GM12872 (cell line): Measurements from ENCODE around the gene SPTBN5.

Experiments
- TF ChIP-seq, protein P1 (sequence below): IDR thresholded peaks from 3 replicates; pipeline ENCODE4 v1.5.1; 2011; ENCODE audit warnings: low read depth, mild to moderate bottlenecking, low read length, moderate library complexity; ENCODE audit not compliant: insufficient read depth

Gene SPTBN5

DNA sequence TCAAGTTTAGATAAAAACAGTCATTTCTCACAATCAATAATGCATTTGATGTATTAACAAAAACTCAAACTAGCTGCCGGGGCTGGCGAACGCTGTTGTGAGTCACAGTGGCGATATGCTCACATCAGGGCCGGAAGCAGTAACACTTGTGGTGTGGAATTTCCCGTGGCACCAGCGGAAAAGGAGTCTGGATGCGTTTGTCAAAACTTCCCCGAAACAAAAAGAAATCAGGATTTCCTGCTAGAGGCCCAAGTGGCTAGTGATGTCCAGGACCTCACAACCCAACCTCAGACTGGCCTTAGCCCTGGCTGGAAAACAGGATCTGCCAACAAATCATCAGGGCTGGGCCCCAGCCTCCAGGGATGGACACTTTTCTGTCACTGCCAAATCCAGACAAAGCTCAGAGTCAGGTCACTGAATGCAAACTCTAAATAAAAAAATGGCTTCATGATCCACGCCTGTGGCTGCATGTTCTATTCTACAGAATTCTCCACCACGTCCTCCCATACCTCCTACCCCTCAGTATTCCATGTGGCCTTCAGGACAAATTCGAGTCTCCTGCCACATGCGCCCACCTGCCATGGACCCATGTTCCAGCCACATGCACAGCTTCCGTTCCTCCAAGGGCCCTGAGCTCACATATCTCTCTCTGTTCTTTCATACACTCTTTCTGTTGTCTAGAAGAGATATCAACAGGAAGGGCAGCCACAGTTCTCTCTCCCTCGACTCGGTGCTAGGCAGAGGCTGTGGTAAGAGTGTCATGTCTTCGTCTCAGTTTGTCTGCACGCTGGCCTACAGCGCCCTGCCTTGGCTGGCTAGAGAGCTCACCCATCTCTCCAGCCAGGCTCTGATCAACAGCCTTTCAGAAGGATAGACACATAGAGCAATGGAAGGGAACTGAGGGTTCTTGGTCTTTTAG lies 43.1 kb upstream of the SPTBN5 start:
- TF ChIP-seq, protein P1, sequence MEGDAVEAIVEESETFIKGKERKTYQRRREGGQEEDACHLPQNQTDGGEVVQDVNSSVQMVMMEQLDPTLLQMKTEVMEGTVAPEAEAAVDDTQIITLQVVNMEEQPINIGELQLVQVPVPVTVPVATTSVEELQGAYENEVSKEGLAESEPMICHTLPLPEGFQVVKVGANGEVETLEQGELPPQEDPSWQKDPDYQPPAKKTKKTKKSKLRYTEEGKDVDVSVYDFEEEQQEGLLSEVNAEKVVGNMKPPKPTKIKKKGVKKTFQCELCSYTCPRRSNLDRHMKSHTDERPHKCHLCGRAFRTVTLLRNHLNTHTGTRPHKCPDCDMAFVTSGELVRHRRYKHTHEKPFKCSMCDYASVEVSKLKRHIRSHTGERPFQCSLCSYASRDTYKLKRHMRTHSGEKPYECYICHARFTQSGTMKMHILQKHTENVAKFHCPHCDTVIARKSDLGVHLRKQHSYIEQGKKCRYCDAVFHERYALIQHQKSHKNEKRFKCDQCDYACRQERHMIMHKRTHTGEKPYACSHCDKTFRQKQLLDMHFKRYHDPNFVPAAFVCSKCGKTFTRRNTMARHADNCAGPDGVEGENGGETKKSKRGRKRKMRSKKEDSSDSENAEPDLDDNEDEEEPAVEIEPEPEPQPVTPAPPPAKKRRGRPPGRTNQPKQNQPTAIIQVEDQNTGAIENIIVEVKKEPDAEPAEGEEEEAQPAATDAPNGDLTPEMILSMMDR: peak; percentile 34

DNA sequence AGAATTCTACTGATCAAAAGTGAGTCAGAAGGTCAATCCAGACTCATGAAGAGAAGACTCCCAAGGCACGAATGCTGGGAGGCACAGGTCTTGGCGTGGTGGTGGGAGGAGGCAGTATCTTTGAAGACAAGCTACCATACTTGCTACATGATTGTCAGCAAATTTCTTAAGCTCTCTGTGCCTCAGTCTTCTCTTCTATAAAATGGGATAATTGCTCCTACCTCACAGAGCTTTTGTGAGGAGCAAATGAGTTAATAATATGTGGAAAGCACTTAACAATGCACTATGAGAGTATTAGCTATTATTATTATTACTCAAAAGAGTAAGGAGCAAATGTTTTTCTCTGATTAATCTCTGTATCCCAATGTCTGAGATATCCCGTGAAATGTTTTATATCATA lies 42.3 kb upstream of the SPTBN5 start:
- TF ChIP-seq, protein P1: no peak

DNA sequence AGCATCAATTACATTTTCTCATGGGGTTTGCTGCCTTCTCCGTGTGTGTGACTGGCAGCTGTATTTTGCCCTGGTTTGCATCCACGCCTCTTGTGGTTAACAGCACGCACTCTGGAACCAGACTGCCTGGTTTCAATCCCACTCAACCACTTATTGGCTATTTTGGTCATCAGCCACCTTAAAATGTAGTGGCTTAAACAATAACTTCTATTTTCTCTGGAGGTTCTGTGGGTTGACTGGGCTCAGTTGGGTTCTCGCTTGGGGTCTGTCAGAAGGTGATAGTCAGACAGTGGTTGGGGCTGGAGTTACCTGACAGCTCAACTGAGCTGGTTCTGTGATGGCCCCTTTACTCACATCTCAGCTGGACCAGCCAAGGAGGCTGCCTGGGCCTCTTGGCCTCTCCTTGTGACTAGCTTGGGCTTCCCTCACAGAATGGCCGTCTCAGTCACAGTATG lies 41.7 kb upstream of the SPTBN5 start:
- TF ChIP-seq, protein P1: no peak

DNA sequence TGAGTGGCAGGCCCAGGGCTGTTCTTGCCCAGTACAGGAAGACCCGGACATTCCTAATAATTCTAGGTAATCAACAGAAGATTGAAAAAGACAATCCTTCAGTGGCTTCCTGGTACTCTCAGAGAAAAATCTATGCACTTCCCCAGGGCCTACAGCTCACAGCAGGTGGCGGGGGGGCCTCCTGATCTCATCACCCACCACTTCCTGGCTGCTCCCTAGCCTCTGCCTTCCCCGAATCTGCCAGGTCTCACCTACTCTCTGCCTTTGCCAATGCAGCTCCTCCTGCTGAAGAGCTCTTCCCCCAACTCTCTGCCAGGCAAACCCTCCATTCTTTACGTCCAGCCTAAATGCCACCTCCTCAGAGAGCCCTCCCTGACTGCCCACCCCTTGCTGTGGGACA lies 41.0 kb upstream of the SPTBN5 start:
- TF ChIP-seq, protein P1: no peak

DNA sequence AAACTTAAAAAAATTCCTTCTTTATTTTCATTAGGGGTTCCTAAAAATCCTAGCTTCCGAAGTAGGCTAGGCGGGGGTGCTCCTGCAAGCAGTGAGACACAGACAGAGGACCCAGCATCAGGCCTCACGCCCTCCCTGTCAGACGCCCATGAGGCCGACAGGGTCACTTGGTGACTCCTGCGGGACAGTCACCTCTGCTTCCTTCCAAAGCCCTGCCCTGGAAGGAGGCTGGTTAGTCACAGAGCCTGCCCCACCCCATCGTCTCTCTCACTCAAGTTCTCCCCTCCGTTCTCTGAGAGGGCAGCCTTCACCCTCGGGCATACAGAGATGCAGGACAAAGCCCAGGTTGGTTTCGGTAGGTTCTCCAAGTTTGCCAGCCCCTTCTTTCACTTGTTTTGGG lies 39.9 kb upstream of the SPTBN5 start:
- TF ChIP-seq, protein P1: no peak

DNA sequence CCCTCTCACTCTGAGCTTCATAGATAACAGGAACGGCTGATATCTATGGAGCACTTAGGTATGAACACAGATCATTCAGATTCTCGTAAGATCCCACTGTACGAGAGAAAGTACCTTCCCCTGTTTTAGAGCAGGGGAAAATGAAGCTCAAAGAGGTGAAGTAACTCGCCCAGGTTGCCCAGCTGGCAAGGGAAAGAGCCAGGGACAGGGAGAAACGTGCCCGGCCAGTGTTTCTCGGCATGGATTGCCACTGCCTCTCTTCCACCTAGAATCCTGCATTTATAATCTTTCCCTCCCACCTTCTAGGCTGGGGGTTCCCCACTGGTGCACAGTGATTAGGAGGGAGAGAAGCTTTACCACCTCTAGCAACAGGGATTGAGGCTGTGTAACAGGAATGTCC lies 39.5 kb upstream of the SPTBN5 start:
- TF ChIP-seq, protein P1: no peak

DNA sequence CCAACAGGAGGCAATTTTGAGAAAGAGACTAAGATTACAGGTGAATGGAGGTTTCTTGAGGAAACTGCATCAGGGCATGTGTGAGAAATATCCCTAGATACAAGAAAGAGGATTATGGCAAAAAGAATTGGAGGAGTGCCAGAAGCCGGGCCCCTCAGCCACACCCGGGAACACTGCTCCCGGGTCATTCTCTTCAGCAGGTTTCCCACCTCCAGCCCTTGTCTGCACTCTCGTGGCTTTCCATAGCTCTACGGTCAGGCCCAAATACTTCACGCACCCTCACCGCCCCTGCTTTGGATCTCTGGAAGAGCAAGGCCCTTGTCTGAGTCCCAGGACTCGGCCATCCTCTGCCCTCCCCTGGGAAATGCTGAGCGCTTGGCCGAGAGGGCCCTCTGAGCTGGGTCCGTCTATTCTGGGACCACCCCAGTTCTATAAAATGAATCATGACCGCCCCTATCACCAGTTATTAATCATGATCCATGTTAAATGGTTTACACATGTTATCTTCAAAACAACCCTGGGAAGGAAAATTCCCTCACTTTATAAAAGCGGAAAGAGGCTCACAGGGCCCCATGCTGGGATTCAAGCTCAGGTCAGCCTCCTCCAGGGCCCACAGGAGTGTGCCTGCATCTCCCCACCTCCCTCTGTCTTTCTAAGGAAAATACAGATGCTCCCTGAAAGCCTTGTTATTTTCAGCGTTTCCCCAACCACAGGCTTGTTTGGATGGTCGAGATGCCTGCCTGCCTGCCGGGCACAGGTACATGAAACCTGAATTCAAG lies 38.8 kb upstream of the SPTBN5 start:
- TF ChIP-seq, protein P1: no peak
